LHCN-M2 (cell line): ENCODE results near the gene WDR90. TPM values are rescaled to one million over a fixed set of nuclear protein-coding genes. Genes with fewer than 3 reads are reported as not detected.
A peak's percentile ranks its signal among the peaks of the same experiment; 100 is the strongest.

Experiments
- DNase-seq: peaks from one replicate; pipeline ENCODE4 v3.0.0-alpha.2; 2012; ENCODE audit warnings: low read depth
- polyA plus RNA-seq: library from polyadenylated mRNA; unstranded; fragments of >200 nt; gene quantifications from one replicate; pipeline ENCODE4 v1.2.1, GENCODE V29; 2012; ENCODE audit warnings: missing spikeins
- total RNA-seq: library from RNA; depleted of rRNA; stranded (reverse); fragments of >200 nt; gene quantifications from 2 replicates; pipeline ENCODE4 v1.2.3, GENCODE V29; 2014; rRNA removed

WDR90 gene
- total RNA-seq: 23.4 and 29.1 TPM in 2 replicates
- polyA plus RNA-seq: 6.6 TPM

DNA sequence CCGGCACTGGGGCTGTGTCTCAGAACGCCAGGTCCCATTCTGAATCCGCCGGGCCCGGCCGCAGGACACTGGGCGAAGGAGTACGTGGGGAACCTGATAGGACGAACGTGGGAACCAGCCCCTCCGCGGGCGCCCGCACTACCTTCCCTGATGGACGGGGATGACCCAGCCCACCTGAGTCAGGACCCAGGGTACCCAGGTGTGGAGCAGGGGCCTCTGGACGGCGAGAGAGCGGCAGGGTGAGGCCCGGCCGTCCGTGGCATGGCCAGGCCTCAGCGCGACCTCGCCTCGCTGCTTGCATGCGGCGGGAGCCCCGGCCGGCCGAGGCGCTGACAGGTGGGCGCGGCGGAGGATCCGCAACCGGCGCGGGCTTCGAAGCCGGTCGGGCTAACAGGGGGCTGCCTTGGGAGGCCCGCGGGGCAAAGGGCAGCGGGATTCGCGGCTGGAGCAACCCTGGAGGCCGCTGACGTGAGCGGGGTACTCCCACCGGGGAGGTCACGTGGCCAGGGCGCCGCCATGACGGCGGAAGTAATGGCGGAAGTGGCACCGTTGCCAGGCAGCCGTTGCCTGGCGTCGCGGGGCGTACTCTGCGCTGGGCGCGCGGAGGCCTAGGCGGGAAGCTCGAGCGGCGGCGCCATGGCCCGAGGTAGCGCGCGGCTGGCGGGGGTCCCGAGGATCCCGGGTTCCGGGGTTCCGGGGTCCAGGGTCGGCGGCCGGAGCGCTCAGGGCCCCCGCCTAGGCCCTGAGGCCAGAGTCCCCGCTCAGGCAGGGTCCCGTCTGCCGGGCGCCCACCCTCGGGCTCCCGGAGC, at the start of gene WDR90:
Gene WDR90, plus strand, starts transcription at position 585 of the 809 bp plus-strand sequence. Its CDS starts 52 bp downstream, at position 637.
- peak; percentile 85 for DNase-seq

DNA sequence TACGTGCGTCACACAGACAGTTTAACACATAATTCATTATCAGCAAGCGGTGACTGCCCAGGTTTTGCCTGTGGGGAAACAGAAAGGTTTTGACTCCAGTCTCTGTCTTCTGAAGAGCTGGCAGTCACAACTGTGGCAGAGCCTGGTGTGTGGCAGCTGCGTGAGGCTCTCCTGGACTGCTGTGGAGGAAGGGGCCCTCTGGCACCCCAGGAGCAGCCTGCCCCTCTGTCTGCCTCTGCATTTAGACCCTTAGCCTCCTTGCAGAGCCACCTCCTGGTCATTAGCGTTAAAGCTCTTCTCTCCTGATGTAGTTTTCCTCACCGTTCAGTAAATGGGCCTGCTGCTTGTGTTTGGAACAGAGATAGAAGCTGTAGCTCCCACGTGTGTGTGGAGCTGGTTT, 48.4 kb upstream of the WDR90 start:
- DNase-seq: no peak

DNA sequence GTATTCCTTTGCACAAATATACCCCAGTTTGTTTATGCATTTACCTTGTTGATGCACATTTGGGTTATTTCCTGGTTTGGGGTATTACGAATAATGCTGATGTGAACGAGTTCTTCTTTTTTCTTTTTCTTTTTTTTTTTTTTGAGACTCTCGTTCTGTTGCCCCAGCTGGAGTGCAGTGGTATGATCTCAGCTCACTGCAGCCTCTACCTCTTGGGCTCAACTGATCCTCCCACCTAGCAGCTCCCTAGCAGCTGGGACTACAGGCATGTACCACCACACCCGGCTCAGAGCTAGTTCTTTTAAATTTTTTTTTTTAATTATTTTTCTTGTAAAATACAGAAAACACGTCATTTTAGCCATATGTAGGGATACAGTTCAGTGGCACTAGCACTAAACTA, 45.2 kb upstream of the WDR90 start:
- DNase-seq: no peak

DNA sequence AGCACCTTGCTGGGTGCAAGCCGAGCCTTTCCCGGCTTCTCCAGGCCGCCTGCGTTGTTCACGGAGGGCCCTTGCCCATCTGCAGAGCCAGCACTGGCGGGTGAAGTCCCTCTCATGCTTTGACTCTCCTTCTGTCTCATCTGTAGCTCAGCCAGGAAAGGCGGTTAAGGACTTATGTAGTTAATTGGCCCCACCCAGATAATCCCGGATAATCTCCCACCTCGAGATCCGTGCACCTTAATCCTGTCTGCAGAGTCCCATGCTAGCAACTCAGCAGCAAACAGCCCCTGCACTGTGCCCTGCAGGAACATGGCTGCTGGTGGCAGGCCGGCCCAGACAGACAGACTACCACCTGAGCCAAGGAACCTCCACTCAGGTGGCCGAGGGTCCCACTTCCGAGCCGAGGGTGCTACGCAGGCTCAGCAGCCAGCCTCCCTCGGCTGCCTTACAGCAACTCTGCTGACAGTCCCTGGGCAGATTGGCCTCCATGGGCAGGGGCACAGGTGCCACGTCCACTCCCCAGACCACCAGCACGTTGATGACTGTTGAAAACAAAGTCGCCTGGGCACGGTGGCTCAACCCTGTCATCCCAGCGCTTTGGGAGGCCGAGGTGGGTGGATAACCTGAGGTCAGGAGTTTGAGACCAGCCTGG, 42.4 kb upstream of the WDR90 start:
- no peak for DNase-seq

DNA sequence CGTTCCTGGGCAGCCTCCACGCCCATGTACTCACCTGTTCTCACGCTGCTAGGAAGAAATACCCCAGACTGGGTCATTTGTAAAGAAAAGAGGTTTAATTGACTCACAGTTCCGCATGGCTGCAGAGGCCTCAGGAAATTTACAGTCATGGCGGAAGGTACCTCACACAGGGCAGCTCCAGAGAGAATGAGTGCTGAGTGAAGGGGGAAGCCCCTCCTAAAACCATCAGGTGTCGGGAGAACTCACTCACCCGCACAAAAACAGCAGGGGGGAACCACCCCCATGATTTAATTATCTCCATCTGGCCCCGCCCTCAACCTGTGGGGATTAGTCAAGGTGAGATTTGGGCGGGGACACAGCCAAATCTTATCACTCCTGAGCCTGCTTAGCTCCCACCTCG, 41.1 kb upstream of the WDR90 start:
- no peak for DNase-seq

DNA sequence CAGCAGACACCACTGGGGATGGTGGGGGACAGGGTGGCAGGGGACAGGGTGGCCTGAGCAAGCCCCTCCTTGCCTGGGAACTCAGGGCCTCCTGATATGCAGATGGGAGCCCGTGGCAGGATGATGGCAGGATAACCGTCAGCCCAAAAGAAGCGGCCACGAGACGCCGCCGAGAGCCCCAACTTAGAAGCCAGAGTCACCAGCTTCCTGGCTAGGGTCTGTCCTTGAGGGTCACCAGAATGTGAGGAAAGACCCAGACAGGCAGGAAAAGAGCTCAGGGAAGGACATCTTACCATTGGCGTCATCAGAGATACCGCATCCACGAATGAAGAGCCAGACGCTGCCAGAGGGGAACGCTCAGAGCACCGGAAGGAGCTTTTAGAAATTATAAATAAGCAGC, 39.8 kb upstream of the WDR90 start:
- no peak for DNase-seq

DNA sequence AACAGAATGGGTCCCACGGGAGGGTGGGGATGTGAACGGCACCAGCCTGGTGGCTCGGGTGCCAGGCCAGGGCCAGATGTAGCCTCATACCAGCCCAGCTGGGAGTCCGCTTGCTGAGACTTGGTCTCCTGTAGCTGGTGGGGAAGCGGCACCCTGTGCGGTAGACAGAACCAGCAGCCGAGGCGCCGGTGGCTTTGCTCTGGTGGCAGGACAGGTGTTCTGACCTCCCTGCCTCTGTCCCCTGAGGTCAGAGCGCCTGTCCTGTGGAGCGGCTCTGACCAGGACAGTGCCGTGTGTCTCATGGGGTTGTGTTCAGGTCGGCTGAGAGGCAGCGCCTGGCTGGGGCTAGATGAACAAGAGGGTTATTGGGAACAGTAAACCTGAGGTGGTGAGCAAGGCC, 39.2 kb upstream of the WDR90 start:
- no peak for DNase-seq

DNA sequence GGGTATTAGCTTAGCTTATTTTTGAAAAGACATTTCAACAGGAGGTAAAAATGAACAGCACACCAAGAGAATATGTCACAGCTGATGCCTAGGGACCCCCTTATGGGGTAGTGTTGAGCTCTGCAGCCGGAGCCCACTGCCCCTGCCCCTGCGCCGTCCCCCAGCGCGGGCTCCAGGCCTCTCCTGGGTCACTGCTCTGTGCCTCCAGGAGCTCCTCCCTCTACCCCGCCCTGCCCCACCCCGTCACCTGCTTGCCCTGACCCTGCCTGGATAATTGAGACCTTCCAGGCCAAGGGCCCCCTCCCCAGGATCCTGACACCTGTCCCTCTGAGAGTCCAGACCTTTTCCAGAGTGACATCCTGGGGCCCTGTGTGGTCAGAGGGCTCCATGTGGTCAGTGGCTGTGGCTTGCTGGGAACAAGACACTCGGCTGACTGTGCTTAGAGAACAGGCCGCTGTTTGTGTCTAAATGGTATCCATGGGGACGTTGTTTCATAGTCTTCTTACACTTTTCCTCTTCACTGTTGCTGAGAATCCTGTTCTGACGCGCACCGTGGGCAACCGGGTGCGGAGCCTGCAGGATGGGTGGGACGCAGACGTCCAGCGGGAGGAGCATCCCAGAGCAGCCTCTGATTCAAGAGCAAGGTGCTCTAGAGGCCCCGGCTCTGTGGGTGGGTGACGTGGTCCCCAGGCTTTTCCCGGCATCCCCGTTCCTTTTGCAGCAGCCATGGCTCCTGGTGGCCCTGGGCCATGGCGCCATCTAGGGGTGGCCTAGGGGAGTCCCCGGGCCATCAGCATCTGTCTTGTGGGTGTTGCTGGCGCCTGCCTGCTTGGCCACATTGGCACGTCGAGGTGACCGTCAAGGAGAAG, 38.4 kb upstream of the WDR90 start:
- no peak for DNase-seq

DNA sequence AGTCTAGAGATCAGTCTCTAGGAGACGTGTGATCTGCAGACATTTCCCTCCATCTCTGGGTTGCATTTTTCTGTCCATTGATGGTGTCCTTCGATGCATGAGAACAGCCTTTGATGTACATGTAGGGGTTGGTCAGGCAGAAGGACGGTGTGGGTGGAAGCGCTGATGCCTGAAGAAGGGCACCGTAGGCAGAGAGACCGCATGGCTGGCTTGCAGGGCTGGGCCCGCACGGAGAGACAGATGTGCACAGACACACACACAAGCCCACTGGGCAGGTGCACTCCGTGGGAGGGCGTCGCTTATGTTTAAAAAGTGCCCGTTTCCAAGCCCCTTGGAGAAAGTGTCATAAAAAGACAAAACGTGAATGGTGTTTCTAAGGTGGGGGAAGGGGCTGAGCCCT, 34.0 kb upstream of the WDR90 start:
- DNase-seq: no peak

DNA sequence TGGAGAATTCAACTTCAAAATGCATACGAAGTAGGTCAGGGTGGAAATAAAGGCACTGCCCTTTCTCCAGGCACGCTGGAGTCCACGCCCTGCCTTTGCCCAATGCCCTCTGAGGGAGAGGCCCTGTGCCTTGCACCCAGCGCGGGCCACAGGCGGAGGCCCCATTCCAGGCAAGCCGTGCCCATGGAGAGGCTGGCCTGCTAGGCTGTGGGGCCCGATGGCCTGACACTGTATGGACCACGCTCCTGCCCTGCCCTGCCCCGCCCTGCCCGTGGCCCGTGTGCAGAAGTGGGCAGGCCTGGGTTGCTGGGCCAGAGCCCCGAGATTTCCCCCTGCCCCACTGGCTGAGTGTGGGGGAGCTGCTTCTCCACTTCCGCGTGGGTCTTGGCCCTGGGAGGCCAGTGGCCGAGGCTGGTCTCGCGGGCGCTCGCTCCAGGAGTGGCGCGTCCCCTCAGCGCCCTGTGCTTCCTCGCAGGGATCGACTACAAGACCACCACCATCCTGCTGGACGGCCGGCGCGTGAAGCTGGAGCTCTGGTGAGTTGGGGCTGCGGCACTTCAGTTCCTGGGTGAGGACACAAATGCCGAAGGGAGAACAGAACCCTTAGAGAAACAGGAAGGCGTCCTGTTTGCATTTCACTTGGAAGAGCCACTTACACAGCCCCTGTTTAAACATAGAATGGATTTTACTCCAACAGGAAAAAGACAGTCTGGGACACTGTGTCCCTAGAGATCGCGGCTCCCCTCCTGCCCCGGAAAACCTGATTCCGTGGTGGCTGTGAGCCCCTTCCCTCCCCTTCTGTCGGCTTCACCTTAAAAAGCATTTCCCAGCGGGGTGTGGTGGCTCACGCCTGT, 32.2 kb upstream of the WDR90 start:
- no peak for DNase-seq

DNA sequence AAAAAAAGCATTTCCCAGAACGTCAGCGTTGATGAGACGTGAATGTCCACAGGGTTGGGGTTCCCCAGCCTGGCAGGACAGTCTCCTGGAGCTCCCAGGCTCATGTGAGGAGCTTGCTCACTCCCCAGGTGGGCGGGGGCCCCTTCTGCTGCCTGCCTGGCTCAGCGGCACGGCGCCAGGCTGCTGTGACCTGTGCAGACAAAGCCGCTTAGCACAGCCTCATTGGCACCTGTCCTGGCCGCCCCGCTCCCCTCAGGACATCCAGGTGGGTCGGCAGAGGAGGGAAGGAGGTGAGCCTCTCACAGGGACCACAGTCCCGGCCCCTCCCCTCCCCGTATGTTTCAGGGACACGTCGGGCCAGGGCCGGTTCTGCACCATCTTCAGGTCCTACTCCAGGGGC, 31.3 kb upstream of the WDR90 start:
- no peak for DNase-seq

DNA sequence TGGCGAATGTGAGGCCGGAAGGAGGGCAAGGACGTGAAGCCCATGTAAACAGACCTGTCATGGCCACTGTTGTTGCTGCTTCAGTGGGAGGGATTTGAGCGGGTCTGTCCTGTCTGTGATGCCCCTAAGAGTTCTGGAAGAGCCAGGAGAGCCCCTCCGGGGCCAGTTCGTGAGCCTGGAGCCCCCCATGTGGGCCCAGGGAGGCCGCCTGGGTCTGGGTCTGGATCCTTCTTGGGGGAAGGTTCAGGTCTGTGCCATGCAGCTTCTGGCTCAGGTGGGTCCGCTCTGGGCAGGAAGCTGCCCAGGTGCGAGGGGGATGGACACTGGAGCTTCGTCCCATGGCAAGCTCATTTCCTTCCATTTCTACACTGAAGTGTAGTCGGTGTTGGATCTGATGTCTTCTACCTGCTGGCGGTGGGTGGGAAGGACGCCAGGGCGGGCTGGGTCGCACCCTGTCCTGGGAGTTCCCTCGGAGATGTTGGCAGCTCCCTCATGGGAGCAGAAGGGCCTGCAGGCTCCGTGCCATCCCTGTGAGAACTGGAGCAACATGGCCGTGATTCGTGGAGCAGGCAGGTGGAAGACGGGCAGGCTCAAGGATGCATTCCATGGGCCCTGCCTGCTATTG, 29.6 kb upstream of the WDR90 start:
- DNase-seq: no peak

DNA sequence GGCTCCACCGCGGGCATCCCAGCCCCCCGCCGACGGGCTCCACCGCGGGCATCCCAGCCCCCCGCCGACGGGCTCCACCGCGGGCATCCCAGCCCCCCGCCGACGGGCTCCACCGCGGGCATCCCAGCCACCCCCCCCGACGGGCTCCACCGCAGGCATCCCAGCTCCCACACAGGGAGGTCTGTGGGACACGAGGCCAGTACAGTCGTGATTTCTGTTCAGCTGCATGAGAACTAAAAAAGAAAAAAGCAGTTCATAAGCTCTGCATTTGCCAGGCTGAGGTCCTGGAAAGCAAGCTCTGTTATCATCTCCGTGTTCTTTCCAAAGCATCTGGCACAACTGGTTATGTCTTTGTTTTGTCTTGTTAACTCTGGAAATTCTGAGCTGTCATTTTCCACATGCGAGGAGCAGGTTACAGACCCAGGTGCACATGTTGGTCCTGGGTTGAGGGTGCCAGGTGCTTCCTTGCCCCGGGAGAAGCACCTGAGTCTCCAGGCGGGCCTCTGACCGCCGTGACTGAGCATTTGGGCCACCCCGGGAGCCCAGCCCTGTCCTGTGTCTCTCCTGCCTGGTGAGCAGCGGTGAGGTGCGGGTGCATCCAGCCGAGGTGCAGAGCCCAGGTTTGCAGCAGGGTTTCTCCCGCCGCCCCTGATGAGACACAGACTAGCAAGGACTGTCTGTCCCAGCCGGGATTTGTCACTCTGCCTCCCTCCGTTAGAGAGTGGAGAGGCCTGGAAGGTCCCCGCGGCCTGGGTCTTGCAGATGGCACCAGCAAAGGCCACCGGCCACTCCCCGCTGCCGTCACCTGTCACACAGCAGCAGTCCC, 28.3 kb upstream of the WDR90 start:
- no peak for DNase-seq

DNA sequence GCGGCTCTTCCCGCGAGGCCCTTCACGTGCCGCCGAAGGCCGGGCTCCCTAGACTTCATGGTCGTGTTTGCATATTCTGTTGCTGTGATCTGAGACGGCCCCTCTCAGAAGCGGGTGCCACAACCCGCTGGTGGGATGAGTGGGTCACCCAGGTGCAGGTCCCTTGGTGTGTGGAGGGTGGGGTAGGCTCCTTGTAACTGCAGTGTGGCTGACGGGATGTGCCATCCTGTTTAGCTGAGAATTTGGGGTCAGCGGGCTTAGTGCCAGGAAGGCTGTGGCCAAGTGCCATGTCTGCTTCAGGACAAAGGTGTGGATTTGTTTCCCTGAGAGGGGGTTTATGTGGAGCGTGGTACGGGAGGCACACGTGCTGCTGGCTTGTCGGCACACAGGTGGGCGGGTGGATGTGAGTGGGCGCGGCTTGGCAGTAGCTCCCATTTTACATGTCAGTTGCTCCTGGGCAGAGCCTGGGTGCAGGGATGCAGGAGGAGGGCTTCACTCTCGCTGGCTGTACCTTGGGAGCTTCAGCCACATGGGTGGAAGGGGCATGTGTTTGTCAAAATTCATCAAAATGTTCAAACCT, 27.5 kb upstream of the WDR90 start:
- DNase-seq: no peak

DNA sequence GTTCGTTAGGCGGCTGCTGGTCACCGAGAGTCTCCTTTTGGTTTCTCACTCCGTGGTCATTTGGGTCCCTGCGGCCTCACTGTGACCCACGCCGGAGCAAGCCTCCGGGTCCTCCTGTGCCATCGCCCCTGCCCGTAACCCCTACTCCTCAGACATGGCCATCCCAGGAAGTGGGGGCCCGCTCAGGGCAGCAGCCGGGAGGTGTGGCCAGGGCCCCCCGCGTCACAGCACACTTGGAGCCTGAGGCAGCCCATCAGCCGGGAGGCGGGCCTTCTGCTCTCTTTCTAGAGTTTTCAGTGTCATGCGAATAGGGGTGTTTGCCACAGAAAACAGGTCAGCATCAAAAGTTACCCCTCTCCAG, 26.3 kb upstream of the WDR90 start:
- no peak for DNase-seq

DNA sequence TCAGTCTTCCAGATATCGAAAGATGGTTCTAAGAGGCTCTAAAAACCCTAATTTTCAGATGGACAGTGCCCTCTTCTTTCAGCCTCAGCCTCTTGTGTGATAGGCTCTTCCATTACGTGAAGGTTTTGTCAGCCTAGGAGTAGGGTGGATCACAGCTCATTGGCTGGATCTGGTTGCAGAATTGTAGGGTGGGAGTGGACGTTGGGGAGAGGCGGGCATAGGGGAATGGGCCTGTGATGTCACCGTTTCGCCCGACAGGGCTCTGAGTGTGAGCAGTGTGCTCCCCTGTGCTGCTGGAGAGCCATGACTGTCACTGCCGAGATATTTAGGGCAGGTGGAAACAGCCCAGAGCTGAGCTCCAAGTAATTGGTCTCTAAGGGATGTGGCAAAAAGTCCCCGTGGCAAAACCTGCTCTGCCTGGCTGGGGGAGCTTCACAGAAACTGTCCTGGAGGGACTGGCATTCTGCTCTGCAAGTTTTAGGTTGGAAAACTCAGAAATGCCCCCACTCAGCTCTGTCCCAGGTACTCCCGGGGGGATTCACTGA, 24.6 kb upstream of the WDR90 start:
- no peak for DNase-seq

DNA sequence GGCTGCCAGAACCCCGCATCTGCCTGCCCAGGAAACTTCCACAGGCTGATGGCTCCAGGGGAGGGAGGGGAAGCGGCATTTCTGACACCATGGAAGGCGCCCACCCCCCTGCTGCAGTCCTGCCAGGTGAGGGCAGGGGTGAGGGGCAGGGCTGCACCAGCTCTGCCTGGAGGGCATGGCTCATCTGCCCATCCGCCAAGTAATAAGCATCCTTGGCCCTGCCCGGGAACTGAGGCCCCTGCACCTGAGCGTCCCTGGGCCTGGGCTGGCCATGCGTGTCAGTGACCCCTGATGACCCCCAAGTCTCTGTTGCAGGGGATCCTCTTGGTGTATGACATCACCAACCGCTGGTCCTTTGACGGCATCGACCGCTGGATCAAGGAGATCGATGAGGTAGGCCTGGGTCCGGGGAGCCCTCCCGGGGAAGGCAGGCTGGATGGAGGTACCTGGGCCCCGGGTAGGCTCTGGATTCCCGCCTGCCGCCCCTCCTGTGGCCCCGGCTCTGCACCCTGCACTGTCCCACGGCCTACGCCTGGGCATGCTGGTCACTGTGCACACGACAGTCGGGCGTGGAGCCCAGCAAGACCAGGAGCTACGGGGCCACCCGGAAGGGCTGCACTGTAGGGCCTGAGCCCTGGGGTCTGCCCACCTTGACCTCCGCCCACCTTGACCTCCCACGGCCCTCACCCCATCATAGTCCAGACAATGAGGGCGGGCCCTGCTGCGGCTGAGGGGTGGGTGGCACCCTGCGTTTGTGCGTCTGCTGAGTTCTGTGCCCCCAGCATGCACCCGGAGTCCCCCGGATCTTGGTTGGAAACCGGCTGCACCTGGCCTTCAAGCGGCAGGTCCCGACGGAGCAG, 23.8 kb upstream of the WDR90 start:
- DNase-seq: no peak
